Breast epithelium (tissue), 3 donors: ENCODE data around the gene POP7.

ENCODE experiments used
- CTCF ChIP-seq, 3 donors: fragments of 450-650 bp; IDR thresholded peaks; one replicate each; pipeline ENCODE4 v1.5.1; 2016 to 2017; ENCODE audit warnings: antibody characterized with exemption in 3 of 3, mild to moderate bottlenecking in 3 of 3, moderate library complexity in 3 of 3
- POLR2A ChIP-seq: fragments of 450-650 bp; IDR thresholded peaks from one replicate; pipeline ENCODE4 v1.6.1; 2016; ENCODE audit warnings: antibody characterized with exemption, mild to moderate bottlenecking, moderate library complexity

- TF ChIP-seq POLR2A (no peak), CTCF (IDR thresholded peaks at IDR 0.05) (no peak)
Measured at GRCh38 chr7:100706672-100707311, 871 bp downstream of the POP7 start.
